Vagina (tissue), 2 donors: ENCODE data around the gene GNG3.

ENCODE experiments used
- POLR2A ChIP-seq, 2 donors: fragments of 450-650 bp; IDR thresholded peaks; one replicate each; pipeline ENCODE4 v1.6.1; 2017; ENCODE audit warnings: antibody characterized with exemption in 2 of 2, mild to moderate bottlenecking in 2 of 2, moderate library complexity in 2 of 2
- POLR2AphosphoS5 ChIP-seq, 2 donors: sonication (generic); formaldehyde crosslinking; IDR thresholded peaks; one replicate each; pipeline ENCODE4 v1.9.0; 2017; ENCODE audit warnings: antibody characterized with exemption in 2 of 2, mild to moderate bottlenecking in 2 of 2, low read depth in 1 of 2; ENCODE audit not compliant: insufficient read depth in 1 of 2
- TF ChIP-seq, protein P1 (sequence below), 3 experiments: fragments of 450-650 bp in 2 of 3; fragments of 200-600 bp in 1 of 3; sonication (generic) in 1 of 3; IDR thresholded peaks; one replicate each; pipeline ENCODE4 v1.5.1; 2017 to 2019; ENCODE audit warnings: antibody characterized with exemption in 3 of 3, mild to moderate bottlenecking in 2 of 3, moderate library complexity in 2 of 3

DNA sequence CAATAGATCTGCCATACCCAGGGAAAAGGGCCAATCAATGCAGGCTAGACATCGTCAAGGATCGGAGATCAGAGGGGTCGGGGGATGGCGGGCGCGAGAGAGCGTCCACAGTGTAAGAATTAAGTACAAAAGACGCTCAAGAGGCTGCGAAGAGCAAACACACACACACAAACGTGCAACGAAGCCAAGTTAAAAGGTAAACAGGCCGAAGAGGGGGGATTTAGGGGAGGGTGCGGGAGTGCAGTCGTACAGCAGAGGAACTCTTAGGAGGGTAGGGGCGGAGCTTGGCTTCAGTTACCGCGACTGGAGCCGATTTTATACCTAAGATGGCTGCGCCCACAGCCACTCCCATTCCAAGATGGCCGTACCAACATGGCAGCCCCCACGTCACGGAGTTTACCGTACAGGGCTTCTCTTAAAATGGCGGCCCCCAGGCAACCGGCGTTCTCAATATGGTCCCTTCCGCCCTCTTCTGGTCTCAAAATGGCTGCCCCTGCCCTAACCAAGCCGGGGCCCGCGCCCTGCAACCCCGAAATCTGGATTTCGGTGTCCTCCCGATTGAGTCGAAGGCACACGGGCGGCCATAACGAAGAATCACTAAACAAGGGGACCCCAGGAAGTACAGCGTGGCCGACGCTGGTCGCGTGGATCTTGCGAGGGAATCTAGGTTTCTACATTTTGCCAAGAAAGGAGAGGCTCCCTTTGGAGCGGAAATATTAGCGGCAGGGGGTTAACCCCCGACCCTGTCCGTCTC, 1.9 kb downstream of the GNG3 start:
- TF ChIP-seq, protein P1, sequence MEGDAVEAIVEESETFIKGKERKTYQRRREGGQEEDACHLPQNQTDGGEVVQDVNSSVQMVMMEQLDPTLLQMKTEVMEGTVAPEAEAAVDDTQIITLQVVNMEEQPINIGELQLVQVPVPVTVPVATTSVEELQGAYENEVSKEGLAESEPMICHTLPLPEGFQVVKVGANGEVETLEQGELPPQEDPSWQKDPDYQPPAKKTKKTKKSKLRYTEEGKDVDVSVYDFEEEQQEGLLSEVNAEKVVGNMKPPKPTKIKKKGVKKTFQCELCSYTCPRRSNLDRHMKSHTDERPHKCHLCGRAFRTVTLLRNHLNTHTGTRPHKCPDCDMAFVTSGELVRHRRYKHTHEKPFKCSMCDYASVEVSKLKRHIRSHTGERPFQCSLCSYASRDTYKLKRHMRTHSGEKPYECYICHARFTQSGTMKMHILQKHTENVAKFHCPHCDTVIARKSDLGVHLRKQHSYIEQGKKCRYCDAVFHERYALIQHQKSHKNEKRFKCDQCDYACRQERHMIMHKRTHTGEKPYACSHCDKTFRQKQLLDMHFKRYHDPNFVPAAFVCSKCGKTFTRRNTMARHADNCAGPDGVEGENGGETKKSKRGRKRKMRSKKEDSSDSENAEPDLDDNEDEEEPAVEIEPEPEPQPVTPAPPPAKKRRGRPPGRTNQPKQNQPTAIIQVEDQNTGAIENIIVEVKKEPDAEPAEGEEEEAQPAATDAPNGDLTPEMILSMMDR (IDR thresholded peaks at IDR 0.05) = peak in 1 of 3 experiments; percentile 10
- TF ChIP-seq POLR2A (IDR thresholded peaks at IDR 0.05) (peak in 1 of 2 donors; percentile 34), POLR2AphosphoS5 (IDR thresholded peaks at IDR 0.05; ENCODE audit: insufficient read depth in 1 of 2, low read depth in 1 of 2) (peak; percentile 88 to 96)
